DND-41 (cell line): ENCODE measurements around the gene MRPL58.

ENCODE experiments used
- ATAC-seq: fragments of 200-7000 bp; cut with Tn5 transposase; 3 replicates; pipeline ENCODE4 v1.9.1; 2021; ENCODE audit warnings: low read depth; ENCODE audit not compliant: insufficient read depth
- DNase-seq: peaks from one replicate; pipeline ENCODE4 v3.0.0-alpha.2; 2020
- H2AFZ ChIP-seq: 2 replicates; pipeline ENCODE4 v1.6.0; 2012; ENCODE audit warnings: low read depth, low read length
- H3K27ac ChIP-seq: 2 replicates; pipeline ENCODE4 v1.5.1; 2012; ENCODE audit warnings: low read length, inconsistent platforms
- H3K27me3 ChIP-seq: fragments of 200-600 bp; sonication (generic); 2 replicates; pipeline ENCODE4 v1.6.0; 2012; ENCODE audit warnings: low read length, mild to moderate bottlenecking, inconsistent platforms; ENCODE audit not compliant: insufficient read depth, poor library complexity
- H3K36me3 ChIP-seq: 2 replicates; pipeline ENCODE4 v1.5.1; 2012; ENCODE audit warnings: low read length, inconsistent platforms; ENCODE audit not compliant: insufficient read depth
- H3K4me1 ChIP-seq: 2 replicates; pipeline ENCODE4 v1.5.1; 2012; ENCODE audit warnings: mild to moderate bottlenecking, low read length; ENCODE audit not compliant: insufficient read depth
- H3K4me2 ChIP-seq: 2 replicates; pipeline ENCODE4 v1.6.0; 2012; ENCODE audit warnings: mild to moderate bottlenecking, moderate library complexity, low read length, inconsistent platforms; ENCODE audit not compliant: insufficient read depth
- H3K4me3 ChIP-seq, 2 experiments: fragments of 200-600 bp in 1 of 2; shearing (Covaris generic) in 1 of 2; 2 replicates each; pipeline ENCODE4 v1.5.1; 2012 to 2016; ENCODE audit warnings: inconsistent platforms in 2 of 2, low read length in 2 of 2, mild to moderate bottlenecking in 2 of 2, low read depth in 1 of 2, moderate library complexity in 1 of 2
- H3K79me2 ChIP-seq: 2 replicates; pipeline ENCODE4 v1.6.0; 2012; ENCODE audit warnings: low read length, inconsistent platforms; ENCODE audit not compliant: insufficient read depth
- H3K9ac ChIP-seq: 2 replicates; pipeline ENCODE4 v1.6.0; 2012; ENCODE audit warnings: low read depth, mild to moderate bottlenecking, inconsistent platforms, low read length, moderate library complexity
- H3K9me3 ChIP-seq: 2 replicates; pipeline ENCODE4 v1.5.1; 2012; ENCODE audit warnings: low read length, moderate library complexity, mild to moderate bottlenecking, inconsistent platforms; ENCODE audit not compliant: insufficient read depth, severe bottlenecking
- H4K20me1 ChIP-seq: 2 replicates; pipeline ENCODE4 v1.6.0; 2012; ENCODE audit warnings: low read length; ENCODE audit not compliant: insufficient read depth
- EZH2 ChIP-seq: IDR thresholded peaks from 3 replicates; pipeline ENCODE4 v1.6.1; 2012; ENCODE audit warnings: borderline replicate concordance, low read depth, mild to moderate bottlenecking, moderate library complexity, low read length, inconsistent platforms; ENCODE audit not compliant: severe bottlenecking
- TF ChIP-seq, protein P1 (sequence below): IDR thresholded peaks from 2 replicates; pipeline ENCODE4 v1.5.1; 2012; ENCODE audit warnings: borderline replicate concordance, low read length, moderate library complexity, mild to moderate bottlenecking; ENCODE audit not compliant: poor library complexity, severe bottlenecking; ENCODE audit errors: extremely low read depth

Gene MRPL58

GRCh38 chr17:75030161-75030560, 17.7 kb downstream of the MRPL58 start:
- Histone ChIP-seq H3K27ac (no peak overlapping the region), H2AFZ (no peak overlapping the region), H3K4me2 (no peak overlapping the region), H4K20me1 (no peaks in the 10 kb centered on the region), H3K4me3 (no peak overlapping the region), H3K27me3 (no peaks in the 10 kb centered on the region), H3K9me3 (peaks cover 13% of the 10 kb centered on the region), H3K36me3 (no peaks in the 10 kb centered on the region), H3K9ac (no peak overlapping the region), H3K79me2 (no peaks in the 10 kb centered on the region), H3K4me1 (peaks cover 13% of the 10 kb centered on the region)
- ATAC-seq, result no peak
- DNase-seq, result no peak
- TF ChIP-seq, protein P1, sequence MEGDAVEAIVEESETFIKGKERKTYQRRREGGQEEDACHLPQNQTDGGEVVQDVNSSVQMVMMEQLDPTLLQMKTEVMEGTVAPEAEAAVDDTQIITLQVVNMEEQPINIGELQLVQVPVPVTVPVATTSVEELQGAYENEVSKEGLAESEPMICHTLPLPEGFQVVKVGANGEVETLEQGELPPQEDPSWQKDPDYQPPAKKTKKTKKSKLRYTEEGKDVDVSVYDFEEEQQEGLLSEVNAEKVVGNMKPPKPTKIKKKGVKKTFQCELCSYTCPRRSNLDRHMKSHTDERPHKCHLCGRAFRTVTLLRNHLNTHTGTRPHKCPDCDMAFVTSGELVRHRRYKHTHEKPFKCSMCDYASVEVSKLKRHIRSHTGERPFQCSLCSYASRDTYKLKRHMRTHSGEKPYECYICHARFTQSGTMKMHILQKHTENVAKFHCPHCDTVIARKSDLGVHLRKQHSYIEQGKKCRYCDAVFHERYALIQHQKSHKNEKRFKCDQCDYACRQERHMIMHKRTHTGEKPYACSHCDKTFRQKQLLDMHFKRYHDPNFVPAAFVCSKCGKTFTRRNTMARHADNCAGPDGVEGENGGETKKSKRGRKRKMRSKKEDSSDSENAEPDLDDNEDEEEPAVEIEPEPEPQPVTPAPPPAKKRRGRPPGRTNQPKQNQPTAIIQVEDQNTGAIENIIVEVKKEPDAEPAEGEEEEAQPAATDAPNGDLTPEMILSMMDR, result no peak
- no peak for TF ChIP-seq EZH2

DNA sequence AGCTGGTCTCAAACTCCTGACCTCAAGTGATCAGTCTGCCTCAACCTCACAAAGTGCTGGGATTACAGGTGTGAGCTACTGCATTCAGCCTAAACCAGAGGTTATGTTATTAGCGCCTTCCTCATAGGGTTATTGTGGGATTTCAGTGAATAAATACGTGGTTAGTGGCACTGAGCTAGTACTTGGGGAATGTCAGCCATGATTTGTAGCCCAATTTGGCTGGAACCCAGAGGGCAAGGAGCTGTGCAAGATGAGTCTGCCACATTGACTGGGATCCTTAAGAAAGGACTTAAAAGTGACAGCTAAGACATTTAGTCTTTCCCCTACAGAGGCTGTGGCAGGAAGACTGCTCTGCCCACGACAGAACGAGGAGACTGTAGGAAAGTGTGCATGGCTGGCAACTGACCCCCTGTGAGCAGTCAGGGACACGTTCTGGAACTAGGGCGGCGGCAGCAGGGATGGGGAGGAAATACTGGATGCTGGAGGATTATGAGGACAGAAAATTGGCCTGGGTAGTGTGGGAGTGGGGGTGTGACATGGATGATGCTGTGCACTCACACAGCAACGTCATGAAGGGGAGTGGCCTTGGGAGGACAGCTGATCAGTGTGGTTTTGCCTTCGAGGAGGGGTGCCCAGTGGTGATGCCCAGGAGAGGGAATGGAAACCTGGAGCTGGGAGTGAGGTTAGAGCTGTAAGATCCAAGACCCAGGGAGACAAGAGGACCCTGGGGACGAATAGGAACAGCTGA, 19.7 kb downstream of the MRPL58 start:
- no peaks in the 10 kb centered on the region for H3K4me1 ChIP-seq
- H4K20me1 ChIP-seq, result no peaks in the 10 kb centered on the region
- no peak for DNase-seq
- H3K4me2 ChIP-seq, result no peak overlapping the region
- H3K27me3 ChIP-seq, result no peaks in the 10 kb centered on the region
- TF ChIP-seq EZH2, result no peak
- TF ChIP-seq, protein P1, result no peak
- no peaks in the 10 kb centered on the region for H3K36me3 ChIP-seq
- no peak overlapping the region for H3K9ac ChIP-seq
- no peaks in the 10 kb centered on the region for H3K79me2 ChIP-seq
- ATAC-seq, result no peak
- no peak overlapping the region for H3K27ac ChIP-seq
- peaks cover 13% of the 10 kb centered on the region for H3K9me3 ChIP-seq
- H3K4me3 ChIP-seq, result no peak overlapping the region
- H2AFZ ChIP-seq, result no peak overlapping the region; the same call in 1 of the 2 replicates

DNA sequence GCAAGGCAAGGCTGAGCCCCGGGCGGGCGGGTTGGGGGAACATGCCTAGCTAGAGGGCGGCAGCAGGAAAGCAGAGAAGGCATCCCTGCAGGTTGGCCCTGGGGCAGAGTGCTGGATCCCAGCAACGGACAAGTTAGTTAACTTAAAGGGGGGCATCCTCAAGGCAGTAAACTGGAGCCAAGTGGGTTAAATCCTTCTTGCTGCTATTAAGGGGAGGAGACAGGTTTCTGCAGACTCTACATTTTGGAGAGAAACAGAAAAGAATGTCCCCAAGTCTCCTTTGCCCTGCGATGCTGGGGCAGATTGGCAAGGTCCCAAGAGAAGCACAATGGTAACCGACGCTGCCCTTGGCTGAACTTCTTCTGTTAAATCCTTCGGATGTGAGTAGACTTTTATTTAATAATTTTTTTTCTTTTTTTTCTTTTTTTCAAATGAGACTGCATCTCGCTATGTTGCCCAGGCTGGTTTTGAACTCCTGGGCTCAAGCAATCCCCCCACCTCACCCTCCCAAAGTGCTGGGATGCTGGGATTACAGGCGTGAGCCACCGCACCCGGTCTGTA, 20.3 kb downstream of the MRPL58 start:
- no peak overlapping the region for H3K9ac ChIP-seq
- H3K79me2 ChIP-seq, result no peaks in the 10 kb centered on the region
- no peak for TF ChIP-seq EZH2
- H2AFZ ChIP-seq, result no peak overlapping the region
- H3K4me3 ChIP-seq, result no peak overlapping the region
- DNase-seq (no peak), ATAC-seq (no peak)
- no peak overlapping the region for H3K27ac ChIP-seq
- no peak overlapping the region for H3K4me2 ChIP-seq
- H3K4me1 ChIP-seq, result no peaks in the 10 kb centered on the region
- peaks cover 13% of the 10 kb centered on the region for H3K9me3 ChIP-seq
- no peaks in the 10 kb centered on the region for H3K27me3 ChIP-seq
- no peaks in the 10 kb centered on the region for H4K20me1 ChIP-seq
- no peaks in the 10 kb centered on the region for H3K36me3 ChIP-seq

DNA sequence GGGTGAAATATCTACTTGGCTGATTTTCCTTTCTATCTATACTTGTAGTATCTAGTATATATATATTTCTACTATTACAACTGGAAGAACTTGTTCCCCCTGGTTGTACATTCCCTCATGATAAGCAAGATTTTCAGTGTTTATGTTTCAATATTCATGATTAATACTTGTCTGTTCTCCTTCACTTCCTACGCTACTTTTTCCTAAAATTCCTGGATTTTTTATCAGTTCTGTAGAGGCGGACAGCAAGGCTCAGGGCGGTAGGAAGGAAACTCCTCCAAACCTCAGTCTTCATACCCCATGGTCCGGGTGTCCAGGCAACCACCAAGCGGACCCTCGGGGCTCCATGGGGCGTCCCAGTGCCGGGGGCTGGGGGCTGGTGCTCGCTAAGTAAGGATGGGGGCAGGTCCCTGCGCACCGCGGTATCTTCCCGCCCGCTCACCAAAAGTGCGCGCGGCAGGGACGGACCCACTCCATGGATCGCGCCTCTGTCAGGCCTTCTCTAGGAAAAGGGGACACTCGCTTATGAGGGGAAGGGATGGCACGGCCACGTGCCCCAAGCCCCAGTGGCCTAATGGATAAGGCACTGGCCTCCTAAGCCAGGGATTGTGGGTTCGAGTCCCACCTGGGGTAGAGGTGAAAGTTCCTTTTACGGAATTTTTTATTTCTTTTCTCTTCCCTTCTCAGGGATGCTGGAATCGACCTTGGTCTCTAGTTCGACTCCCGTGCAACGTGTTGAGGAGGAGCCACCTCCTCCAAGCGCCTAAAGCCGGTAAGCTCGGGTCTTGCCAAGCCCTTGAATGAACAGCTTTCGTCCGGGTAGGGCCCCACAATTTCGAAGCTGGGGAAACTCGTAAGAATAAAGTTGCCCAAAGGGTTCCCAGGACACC, 21.1 kb downstream of the MRPL58 start:
- no peak for ATAC-seq
- no peak for TF ChIP-seq EZH2
- TF ChIP-seq, protein P1, result no peak
- no peaks in the 10 kb centered on the region for H3K79me2 ChIP-seq

More for the DNA sequence above, 21.1 kb downstream of the MRPL58 start:
- no peaks in the 10 kb centered on the region for H4K20me1 ChIP-seq
- H3K4me3 ChIP-seq, result no peak overlapping the region
- no peak for DNase-seq
- no peak overlapping the region for H3K27ac ChIP-seq
- H3K4me2 ChIP-seq, result no peak overlapping the region
- no peak overlapping the region for H3K9ac ChIP-seq
- peaks cover 3% of the 10 kb centered on the region; the same call in 1 of the 2 replicates for H3K36me3 ChIP-seq
- peaks cover 13% of the 10 kb centered on the region for H3K9me3 ChIP-seq
- no peaks in the 10 kb centered on the region for H3K27me3 ChIP-seq
- no peaks in the 10 kb centered on the region for H3K4me1 ChIP-seq
- H2AFZ ChIP-seq, result no peak overlapping the region
